Stimulated activated naive CD4-positive, alpha-beta T cell (primary cell): ENCODE measurements around the gene CCNY.

Experiments used
- DNase-seq, 6 experiments: peaks; one replicate each; lab custom pipeline; 2025; lab: John Stamatoyannopoulos, UW

CCNY gene

DNA sequence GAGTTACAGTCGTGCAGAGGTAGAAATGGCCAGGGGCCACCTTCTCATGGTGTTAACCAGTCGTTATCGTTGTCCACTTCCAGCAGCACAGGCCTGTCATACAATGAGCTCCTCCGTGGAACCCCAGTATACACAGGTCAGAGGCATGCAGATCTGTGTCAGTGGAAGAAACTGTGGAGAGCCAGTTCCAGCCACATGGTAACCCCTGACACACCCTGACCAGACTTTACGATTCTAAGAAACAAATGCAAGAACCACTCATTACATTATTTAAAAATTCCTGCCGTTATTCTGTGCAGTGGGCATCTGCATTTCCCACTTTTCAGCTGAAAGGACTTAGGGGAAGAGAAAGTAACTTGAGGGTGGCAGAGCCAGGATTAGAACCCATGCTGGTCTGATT is 245.3 kb downstream of the CCNY start:
- DNase-seq, result no peak

DNA sequence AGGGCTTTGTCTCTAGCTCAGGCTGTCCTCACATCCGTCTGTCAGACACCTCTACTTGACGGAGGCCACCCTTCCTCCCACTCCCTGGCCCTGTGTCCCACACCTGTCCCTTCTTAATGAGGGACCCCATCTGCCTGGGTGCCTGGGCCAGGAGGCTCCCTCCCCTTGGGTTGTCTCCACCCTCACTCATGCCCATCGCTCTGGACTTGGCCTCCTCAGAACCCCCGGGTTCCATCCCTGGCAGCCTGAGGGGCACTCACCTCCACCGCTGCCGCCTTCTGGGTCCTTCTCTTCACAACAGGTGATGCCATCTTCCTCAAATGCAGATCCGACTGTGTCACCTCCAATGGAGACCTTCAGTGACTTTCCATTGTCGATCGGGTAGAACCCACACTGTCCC is 248.6 kb downstream of the CCNY start:
- no peak for DNase-seq

DNA sequence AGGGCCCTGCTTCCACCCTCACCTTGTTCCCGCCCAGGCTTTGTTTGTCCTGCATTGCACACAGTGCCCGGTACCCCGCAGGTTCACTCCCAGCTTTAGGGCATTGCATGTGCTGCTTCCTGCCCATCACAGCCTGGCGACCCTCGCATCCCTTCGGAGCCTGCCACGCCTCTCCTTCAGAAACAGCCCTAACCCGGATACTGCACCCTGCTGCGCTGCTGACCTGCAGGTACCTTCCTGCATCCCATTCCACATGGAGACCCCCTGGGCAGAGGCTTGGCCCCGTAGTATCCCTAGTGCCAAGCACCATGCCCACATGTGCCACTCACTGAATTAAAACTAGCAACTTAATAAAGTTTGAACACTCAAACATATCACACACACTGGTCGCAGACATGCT is 249.0 kb downstream of the CCNY start:
- DNase-seq, result no peak

DNA sequence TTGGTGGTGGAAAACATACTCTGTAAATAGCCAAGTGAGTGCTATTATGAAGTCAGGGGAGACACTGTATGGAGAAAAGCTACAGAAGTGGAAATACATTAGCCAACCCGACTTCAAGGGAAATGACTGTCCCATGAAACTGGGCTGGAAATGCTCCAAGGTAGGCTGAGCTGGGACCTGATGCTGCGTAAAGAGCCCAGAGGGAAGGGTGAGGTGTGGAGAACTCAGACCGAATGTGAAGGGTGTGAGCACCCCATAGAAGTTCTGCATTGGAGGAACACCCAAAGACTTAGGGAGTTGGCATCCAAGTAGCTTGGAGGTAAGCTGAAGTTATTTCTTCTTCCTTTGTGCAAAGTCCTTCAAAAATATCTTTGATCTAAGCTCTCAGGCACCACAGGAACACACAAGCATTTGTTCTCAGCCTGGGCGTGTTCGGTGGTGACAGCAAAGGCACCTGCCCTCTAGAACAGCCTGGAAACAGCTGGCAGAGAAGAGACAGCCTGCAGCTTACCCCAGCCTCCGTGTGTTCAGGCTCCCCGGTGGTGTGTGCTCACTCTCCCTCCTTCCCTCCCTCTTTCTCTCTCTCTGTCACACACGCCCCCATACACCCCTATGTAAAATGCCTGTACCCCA is 249.7 kb downstream of the CCNY start:
- DNase-seq, result no peak

DNA sequence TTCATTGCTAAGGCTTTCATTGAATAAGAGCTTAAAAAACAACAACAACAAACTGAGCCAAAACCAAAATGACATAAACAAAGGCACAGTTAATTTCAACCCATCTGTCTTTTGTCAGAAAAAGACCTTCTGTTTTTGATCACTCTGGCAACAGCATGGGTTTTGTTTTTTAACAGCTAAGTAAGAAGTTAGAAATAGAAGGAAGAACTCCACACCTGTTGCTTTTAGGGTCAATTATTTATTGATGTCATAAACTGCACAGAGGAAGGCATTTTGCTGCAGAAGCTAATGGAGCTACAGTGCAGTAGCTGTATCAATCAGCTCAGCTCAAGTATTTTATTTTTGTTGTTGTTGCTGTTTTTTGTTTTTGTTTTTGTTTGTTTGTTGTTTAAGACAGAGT is 252.5 kb downstream of the CCNY start:
- DNase-seq, result no peak

DNA sequence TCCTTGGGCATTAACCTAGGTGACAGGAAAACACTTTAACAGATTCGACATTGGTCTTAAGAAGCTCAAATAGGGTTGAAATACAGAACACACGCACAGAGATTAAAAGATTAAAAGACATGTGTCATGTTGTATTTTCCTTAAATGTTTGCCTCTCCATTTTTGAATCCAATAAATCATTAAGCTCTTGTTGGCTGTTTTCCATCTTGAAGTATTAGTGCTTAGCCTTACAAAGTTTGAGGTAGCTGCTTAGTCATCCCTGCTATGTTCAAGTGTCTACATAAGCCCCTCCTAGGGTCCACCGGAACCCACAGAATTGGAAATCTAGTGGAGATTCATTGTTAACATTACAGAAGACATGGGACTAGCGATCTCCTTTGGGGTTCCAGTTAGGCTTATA is 256.1 kb downstream of the CCNY start:
- no peak for DNase-seq

DNA sequence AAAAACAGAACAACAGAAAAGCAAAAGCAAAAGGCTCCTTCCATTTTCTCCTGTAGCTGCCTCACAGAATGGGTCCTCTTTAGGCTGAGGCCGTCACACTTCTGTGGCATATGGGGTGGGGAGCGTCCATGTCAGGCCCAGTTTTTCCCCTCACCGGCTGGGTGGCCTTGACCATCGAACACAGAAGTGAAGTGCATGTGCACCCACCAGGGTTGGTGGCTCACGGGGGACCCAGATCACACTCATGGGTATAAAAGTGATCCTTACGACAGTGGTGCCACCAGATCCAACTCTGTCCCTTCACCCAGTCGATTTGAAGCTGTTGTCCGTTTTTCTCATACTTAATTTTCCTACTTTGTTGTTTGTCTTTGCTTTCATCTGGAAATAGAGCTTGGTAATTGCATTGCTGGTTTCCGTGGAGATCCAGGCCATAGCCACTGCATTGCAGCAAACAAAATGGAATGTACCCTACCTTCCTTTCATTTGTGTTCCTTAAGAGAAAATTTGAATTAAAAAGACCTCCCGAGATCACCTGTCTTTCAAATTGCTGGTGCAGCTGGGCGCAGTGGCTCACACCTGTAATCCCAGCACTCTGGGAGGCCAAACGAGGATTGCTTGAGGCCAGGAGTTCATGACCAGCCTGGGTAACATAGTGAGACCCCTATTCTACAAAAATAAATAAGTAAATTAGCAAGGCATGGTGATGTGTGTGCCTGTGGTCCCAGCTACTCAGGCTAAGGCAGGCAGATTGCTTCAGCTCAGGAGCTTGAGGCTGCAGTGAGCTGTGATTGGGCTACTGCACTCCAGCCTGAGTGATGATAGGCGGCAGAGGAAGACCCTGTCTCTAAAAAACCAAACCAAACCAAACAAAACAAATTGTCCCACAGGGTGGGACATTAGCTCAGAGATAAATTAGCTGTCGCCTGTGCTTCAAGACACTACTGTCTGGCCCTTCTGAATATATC is 258.1 kb downstream of the CCNY start:
- no peak for DNase-seq

DNA sequence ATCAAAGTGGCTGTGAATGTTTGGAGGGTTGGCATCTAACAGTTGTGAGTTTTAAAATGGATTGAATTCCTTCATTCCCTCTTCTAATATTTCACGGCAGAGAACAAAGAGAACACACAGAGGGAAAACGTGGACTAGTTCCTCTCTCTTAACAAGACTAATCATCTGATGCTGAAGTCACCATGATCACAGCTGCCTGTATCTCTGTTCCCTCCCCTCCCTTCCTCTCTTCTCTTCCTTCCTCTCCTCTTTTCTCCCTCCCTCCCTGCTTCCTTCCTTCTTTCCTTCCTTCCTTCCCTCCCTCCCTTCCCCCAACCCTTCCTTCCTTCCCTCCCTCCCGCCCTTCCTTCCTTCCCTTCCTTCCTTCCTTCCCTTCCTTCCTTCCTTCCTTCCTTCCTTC is 258.8 kb downstream of the CCNY start:
- no peak for DNase-seq

DNA sequence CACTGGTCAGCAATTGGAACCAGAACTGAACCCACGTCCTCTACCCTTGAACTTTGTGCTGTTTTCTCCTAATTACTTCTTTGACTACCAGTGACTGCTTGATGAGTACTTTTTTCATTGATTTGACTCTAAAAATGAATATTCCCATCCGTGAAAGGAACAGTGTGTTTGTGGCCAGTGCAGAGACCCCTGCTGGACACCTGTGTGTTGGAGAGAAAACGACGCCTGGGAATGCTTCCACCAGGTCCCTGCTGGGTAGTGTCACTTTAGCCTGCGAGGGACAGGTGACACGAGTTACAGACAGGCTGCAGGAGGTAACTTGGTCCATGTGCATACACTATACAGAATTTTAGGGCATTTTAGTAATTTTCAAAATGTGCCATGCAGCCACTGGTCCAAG is 262.1 kb downstream of the CCNY start:
- DNase-seq, result no peak

DNA sequence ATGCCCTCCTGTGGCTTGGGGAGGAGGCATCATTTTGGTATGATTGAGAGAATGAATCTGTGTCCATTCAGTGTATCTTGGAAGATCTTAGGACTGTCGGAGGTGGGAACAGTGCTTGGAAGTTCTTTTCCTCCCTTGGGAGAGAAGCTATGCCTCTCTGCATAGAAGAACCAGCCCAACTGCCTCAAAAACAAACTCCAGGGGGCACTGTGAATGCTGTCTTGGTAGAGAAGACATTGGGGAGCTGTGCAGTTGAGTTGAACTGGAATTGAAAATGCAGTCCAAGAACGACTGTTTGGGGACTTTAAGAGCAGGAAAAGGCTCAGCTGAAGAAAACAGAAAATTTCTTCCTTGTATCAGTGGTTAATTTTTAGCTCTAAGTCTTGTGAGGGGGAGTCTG is 263.9 kb downstream of the CCNY start:
- no peak for DNase-seq

DNA sequence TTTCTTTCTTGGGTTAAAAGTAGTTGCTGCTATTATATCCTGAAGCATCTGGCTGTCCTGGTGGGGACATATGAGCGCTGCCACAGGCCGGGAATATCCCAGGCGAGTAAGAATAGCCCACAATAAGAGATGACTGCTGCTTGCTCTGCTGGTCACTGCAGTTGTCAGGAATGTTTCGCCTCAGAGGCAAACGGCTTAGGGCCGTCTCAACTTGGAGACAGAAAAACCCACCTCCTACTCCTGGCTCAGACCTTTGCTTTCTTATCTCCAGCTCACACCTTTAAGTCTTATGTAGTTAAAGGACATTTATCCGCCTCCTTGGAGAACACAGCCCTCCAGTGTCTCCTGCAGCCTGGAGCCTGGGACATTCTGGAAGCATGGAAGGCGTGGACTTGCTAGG is 268.9 kb downstream of the CCNY start, which contains the start of gene GJD4:
GJD4 (plus strand) TSS at position 151 of the 400 bp plus-strand sequence; CDS start at position 378, 227 bp downstream.
- no peak for DNase-seq

DNA sequence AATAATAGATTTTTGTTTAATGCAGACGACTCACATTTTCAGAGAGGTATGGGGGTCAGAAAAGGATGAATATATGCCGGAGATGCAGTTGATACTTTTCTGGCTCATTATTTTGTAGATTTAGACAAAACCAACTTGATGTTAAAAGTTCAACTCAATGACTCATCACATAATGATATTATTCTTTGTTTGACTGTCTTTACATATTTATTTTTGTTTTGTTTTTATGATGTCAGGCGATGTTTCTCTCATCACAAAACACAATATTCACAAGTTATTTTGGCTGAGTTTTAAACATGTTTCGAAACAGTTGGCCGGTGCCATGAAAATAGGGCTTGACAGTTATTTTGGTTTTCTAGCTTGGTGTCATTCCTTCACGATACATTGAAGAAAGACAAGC is 270.1 kb downstream of the CCNY start:
- no peak for DNase-seq

DNA sequence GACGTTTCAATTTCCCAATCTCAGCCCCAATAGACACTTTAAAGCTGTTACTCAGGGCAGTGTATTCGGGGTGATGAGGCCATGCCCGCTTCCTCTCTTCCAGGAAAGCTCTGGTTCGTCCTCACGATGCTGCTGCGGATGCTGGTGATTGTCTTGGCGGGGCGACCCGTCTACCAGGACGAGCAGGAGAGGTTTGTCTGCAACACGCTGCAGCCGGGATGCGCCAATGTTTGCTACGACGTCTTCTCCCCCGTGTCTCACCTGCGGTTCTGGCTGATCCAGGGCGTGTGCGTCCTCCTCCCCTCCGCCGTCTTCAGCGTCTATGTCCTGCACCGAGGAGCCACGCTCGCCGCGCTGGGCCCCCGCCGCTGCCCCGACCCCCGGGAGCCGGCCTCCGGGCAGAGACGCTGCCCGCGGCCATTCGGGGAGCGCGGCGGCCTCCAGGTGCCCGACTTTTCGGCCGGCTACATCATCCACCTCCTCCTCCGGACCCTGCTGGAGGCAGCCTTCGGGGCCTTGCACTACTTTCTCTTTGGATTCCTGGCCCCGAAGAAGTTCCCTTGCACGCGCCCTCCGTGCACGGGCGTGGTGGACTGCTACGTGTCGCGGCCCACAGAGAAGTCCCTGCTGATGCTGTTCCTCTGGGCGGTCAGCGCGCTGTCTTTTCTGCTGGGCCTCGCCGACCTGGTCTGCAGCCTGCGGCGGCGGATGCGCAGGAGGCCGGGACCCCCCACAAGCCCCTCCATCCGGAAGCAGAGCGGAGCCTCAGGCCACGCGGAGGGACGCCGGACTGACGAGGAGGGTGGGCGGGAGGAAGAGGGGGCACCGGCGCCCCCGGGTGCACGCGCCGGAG is 271.4 kb downstream of the CCNY start:
- no peak for DNase-seq

DNA sequence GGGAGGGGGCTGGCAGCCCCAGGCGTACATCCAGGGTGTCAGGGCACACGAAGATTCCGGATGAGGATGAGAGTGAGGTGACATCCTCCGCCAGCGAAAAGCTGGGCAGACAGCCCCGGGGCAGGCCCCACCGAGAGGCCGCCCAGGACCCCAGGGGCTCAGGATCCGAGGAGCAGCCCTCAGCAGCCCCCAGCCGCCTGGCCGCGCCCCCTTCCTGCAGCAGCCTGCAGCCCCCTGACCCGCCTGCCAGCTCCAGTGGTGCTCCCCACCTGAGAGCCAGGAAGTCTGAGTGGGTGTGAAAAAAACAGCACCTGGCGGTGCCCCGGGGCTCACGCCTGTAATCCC is 272.0 kb downstream of the CCNY start:
- no peak for DNase-seq

DNA sequence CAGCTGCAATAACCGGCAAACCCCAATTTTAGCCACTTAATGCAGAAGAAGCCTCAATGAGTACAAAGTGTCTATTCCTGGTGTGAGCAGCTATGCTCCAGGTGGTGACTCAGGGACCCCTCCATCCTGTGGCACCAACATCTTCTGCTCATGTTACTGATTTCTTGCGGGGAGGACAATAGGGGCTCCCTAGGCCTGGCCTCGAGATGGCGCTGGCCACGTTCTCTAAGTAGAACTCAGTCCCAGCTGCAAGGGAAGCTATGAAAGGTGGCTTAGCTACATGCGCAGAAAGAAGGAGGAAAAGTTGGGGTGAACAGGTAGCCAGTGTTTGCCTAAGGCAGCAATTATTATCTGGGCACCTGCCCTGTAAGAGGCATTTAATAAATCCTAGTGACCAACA is 275.4 kb downstream of the CCNY start:
- DNase-seq, result no peak

DNA sequence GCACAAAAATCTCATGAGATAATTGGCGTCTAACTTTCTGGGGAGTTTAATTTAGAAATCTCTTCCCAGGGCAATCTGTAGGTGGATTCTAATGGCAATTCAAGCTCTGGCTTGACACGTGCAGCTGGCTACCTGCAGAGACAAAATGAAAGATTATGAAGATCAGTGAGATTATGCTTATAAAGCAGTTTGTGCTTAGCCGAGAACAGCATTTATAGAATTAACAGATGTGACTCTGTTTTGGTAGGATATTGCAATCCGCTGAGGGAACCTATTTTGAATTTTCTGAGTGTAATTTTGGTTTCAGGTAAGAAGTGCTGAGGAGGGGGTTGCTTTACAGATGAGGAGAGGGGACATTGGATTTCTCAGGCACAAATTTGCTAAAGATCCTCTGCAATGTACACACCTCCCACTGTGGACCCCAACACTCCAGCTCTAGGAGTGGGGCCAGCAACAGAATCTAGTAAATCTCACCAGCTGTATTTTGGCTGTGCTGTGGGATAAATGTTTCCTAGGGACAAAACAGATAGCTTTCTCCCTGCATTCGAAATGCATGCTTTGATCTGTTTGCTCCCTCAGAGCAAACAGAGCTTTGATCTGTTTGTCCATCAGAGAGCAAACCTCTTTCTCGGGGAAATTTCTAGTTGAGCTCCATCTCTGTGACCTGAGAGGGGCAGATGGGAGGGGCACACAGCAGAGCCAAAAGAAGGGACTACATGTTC is 276.2 kb downstream of the CCNY start:
- DNase-seq, result no peak

DNA sequence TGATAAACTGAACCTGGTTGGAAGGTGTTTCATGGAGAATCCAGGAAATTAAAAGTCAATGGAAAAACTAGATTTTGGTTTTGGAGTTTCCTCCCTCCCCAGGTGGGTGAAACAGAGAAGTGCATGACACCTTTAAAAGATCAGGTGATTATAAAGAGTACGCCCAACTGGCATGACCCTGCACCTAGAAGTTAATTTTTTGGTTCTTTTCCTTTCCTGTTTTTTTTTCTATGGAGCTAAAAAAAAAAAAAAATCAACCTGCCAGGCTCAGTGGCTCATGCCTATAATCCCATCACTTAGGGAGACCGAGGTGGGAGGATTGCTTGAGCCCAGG is 276.8 kb downstream of the CCNY start:
- no peak for DNase-seq

DNA sequence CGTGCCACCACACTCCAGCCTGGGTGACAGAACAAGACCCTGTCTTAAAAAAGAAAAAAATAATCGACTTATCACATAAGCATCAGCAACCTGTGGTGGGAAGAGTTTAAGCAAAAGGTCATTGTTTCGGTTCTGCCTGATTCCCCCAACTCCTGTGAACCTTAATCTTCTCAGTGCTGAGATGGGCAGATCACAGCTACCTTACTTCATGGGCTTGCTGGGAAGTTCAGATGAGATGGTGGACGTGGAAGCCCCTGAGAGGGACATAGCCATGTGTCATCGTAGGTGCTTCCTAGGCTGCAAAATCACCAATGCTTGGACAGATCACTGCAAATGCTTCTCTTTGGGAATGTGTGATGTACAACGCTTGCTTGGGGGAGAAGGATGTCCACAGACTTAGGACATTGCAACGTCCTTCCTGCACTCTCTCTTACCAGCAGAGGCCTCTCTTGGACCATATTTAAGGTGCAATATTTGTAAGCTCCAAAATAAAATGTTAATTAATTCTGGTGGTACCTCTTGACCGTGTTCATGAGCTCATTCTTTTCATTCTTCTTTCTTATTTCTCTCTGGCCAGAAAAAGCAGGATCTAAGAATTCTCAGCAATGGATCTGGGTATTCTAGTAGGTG is 277.4 kb downstream of the CCNY start:
- DNase-seq, result no peak

DNA sequence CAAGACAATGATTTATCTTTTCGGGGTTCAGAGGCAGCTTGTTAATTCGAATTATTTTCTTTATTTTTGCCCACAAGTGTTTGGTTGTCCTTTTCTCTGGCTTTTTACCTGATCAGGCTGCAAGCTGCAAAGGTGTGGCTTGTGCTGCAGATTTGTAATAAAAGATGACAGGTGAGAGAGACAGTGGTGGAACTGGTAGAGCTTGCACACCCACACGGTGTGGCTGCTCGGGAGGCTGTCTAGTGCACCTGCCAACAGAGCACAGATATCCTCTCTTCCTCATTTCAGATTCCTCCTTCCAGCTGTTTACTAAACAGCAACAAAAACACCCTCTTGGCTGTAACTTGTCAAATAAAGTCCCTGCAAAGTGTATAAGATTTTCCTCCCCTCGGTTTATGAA is 278.0 kb downstream of the CCNY start:
- no peak for DNase-seq
